Measurements from ENCODE around the gene ABCC1. TPM values are rescaled to one million over a fixed set of nuclear protein-coding genes. Genes with fewer than 3 reads are reported as not detected.

The ABCC1 gene
- total and polyA plus RNA-seq, 2 of the 8 experiments (the other 6 are each of a cell fraction or from before 2014, with no cell fraction given): 42.6 to 66.8 TPM

GRCh38 chr16:16033208-16033717 is 83.8 kb downstream of the ABCC1 start:
- Histone ChIP-seq H4K5ac (ENCODE audit: insufficient read length, low read depth, low read length) (no peak overlapping the region), H2BK5ac (ENCODE audit: low read depth, low read length) (no peak overlapping the region), H3K14ac (ENCODE audit: insufficient read length) (no peak overlapping the region), H4K20me1 (replicated peaks in 1 of 2; ENCODE audit: control insufficient read depth in 1 of 2, insufficient read depth in 2 of 2, low read length in 2 of 2) (peaks cover 7 to 8% of the 10 kb centered on the region in 2 experiments), H4K91ac (replicated peaks; ENCODE audit: insufficient read length, low read length) (no peak overlapping the region), H3K4me3 (ENCODE audit: extremely low read depth in 1 of 4, insufficient read depth in 2 of 4, low read depth in 3 of 4, low read length in 4 of 4) (no peak overlapping the region), H3K27me3 (replicated peaks in 1 of 4; ENCODE audit: control insufficient read depth in 3 of 4, extremely low read depth in 1 of 4, insufficient read depth in 3 of 4, low read length in 3 of 4) (no peaks in the 10 kb centered on the region), H2BK20ac (ENCODE audit: low read length) (no peak overlapping the region), H2AFZ (ENCODE audit: low read length) (no peak overlapping the region), H3K36me3 (ENCODE audit: control insufficient read depth in 2 of 4, insufficient read depth in 4 of 4, low read length in 3 of 4) (peaks cover 10 to 32% (median 15%) of the 10 kb centered on the region in 4 experiments), H3K4ac (replicated peaks; ENCODE audit: insufficient read length, low read depth, low read length) (no peak overlapping the region), H2AK5ac (ENCODE audit: low read depth, low read length) (no peak overlapping the region), H4K8ac (ENCODE audit: extremely low read depth, insufficient read depth, low read length) (no peak overlapping the region), H2BK120ac (replicated peaks; ENCODE audit: low read depth, low read length) (no peak overlapping the region), H3K4me2 (ENCODE audit: insufficient read depth in 1 of 2, low read depth in 2 of 2, low read length in 2 of 2) (no peak overlapping the region), H3K23ac (ENCODE audit: insufficient read length) (no peak overlapping the region), H3K9ac (replicated peaks in 1 of 4; ENCODE audit: extremely low read depth in 1 of 4, low read depth in 3 of 4, low read length in 3 of 4) (no peak overlapping the region), H3K79me2 (ENCODE audit: control insufficient read depth in 1 of 2, insufficient read depth in 2 of 2, low read length in 2 of 2) (no peaks in the 10 kb centered on the region), H2BK12ac (ENCODE audit: low read depth, low read length) (no peak overlapping the region), H3K79me1 (ENCODE audit: low read depth, low read length) (no peaks in the 10 kb centered on the region; the same call in none of the 2 replicates), H3K18ac (ENCODE audit: extremely low read depth, low read length) (no peak overlapping the region), H3K56ac (replicated peaks; ENCODE audit: insufficient read length, low read depth, low read length) (no peak overlapping the region), H3K4me1 (replicated peaks in 1 of 4; ENCODE audit: control insufficient read depth in 3 of 4, insufficient read depth in 4 of 4, low read length in 3 of 4) (no peaks in the 10 kb centered on the region), H3K23me2 (ENCODE audit: low read depth, low read length) (peaks cover 3% of the 10 kb centered on the region; the same call in 1 of the 2 replicates), H3K9me3 (ENCODE audit: insufficient read depth in 2 of 2, low read depth in 1 of 2, low read length in 1 of 2) (no peaks in the 10 kb centered on the region), H3K27ac (ENCODE audit: low read depth, low read length) (no peak overlapping the region), H2BK15ac (ENCODE audit: low read length) (no peak overlapping the region)
- DNase-seq (ENCODE audit: low read depth in 1 of 2, low spot score in 2 of 2) (no peak), FAIRE-seq (no peak)
- POLR2A ChIA-PET (ENCODE audit: partially characterized antibody): interaction anchor here (0.8 kb wide), 1 partner anchor 10 kb away, joined by 3 read pairs; no protein-coding TSS in a partner anchor
- WGBS, 2 experiments (ENCODE audit: extremely low coverage in 1 of 2, insufficient coverage in 1 of 2, insufficient read length in 1 of 2, insufficient replicate concordance in 2 of 2, low coverage in 1 of 2, low lambda C conversion rate in 2 of 2, missing lambda C conversion rate in 1 of 2): 71% methylated on average over 9 of the region's 9 CpGs; no CpG with 5 or more reads in 1 of the 2 experiments
- CTCF ChIA-PET (ENCODE audit: partially characterized antibody): interaction anchor here (0.8 to 1.2 kb wide), 2 partner anchors 68 to 188 kb away, joined by 3 read pairs; no protein-coding TSS in a partner anchor
- TF ChIP-seq JUN (IDR thresholded peaks at IDR 0.05; ENCODE audit: low read depth, low read length) (no peak), CHD2 (IDR thresholded peaks at IDR 0.05; ENCODE audit: low read length) (no peak), CREB1 (IDR thresholded peaks at IDR 0.05) (no peak), NRF1 (IDR thresholded peaks at IDR 0.05; ENCODE audit: low read depth, low read length) (no peak)
